Ammon's horn (tissue), 1 donor: Measurements from ENCODE around the gene TMC1.
"Not testable (repeated sequence)": the region's sequence is repeated elsewhere in the genome, so short reads cannot be mapped to it uniquely, and the experiment has no call there.

Source experiments
- DNase-seq: peaks from one replicate; pipeline ENCODE4 v3.0.0-alpha.2; 2016; ENCODE audit warnings: low spot score

The TMC1 gene

DNA sequence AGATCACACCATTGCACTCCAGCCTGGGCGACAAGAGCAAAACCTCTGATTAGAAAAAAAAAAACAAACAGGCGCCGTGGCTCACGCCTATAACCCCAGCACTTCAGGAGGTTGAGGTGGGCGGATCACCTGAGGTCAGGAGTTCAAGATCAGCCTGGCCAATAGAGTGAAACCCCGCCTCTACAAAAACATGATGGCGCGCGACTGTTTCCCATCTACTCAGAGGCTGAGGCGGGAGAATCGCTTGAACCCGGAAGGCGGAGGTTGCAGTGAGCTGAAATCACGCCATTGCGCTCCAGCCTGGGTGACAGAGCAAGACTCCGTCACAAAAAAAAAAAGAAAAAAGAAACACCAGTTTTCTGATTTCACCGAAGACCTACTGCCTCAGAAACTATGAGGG, at the start of gene TMC1:
Gene TMC1, plus strand, starts transcription at position 193 of the 400 bp plus-strand sequence. CDS start 127,041 bp downstream, outside the sequence.
- not testable (repeated sequence) for DNase-seq

- no peak for DNase-seq
Measured at GRCh38 chr9:72473474-72474261, 47.7 kb upstream of the TMC1 start.

DNA sequence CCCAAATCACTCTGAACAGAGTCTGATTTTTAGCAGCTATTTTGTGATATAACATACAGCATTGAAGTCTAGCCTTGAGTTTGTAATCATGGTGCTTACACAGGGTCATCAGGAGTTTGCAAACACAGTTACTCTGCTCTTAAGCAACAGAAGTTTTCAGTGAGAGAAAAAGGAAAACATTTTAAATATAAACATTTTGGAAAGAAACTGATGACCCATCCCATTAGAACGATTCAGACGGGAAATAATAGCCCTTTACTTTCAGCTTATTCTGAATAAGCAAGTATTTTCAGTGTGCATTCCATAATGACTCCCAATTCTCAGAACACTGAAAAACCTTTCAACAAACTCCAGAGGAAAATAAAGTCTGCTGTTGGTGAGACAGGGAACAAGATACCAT, 46.7 kb upstream of the TMC1 start:
- no peak for DNase-seq

GRCh38 chr9:72476100-72476499, 45.3 kb upstream of the TMC1 start:
- no peak for DNase-seq

DNA sequence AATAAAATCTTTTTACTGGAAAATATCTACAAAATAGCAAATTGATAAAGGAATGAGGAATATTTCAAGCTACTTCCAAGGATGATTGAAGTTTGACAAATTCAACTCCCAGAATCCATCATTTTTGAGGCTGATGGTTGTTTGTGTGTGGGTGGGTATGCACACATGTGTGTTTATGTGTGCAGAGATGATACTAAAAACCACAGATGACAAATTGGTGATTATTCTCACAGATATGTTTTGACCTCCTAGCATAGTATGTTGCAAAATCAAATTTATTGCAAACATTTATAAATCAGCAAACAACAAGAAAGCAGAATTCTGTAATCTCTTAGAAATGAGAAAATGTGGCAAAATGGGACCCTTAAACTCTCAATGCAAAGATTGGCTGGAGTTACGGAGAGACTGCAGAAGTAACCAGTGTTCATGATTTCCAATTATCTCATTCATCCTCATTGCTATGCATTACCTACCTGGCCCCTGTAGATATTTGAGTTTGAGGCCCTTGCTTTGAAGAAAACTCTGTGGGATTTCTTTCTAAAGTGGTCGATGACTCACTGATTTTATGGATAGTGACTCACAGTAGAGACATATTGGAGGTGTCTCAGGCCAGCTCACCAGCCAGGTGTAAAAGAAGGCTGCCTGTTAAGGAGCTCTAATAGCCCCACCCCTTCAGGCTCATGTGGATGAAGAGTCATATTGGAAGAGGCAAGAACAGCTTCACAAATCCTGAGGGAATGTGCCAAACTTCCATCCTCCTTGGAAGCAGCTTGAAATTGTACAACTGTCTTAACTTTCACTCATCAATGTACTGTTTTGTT, 44.6 kb upstream of the TMC1 start:
- DNase-seq, result no peak

DNA sequence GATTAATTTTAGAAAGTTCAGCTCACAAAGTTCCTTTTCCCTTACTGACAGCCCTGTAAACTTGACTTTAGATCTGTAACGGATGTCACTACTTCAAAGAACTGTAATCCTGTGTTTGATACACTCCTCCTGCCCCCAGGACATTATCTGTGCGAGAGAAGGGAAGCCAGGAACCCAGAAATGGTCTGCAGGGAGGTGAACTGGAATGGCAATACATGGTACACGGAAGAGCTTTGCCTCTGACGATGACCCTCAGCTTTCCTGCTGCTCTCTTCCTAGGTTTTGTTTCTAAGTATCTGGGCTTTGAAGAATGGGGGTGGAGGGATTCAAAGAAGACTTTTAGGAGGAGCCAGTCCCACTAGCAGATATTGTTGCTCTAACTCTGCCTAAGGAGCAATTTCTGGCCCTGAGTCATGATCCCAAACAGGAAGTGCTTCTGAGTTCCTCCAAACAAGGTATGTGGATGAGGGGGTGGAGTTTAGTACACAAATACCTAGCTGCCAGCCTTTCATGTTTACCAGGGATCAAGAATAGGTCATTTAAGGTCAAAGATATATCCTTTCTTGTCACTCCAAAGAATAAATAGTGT, 43.4 kb upstream of the TMC1 start:
- DNase-seq, result no peak

GRCh38 chr9:72478966-72479365, 42.4 kb upstream of the TMC1 start:
- DNase-seq, result no peak

- DNase-seq, result not testable (repeated sequence)
Measured at GRCh38 chr9:72480261-72480660, 41.1 kb upstream of the TMC1 start.

- DNase-seq, result no peak
Measured at GRCh38 chr9:72480921-72481320, 40.5 kb upstream of the TMC1 start.

- DNase-seq, result peak; percentile 39
Measured at GRCh38 chr9:72485821-72486593, 35.4 kb upstream of the TMC1 start.

- DNase-seq, result no peak
Measured at GRCh38 chr9:72486594-72486955, 34.8 kb upstream of the TMC1 start.

GRCh38 chr9:72487665-72488064, 33.7 kb upstream of the TMC1 start:
- not testable (repeated sequence) for DNase-seq

- DNase-seq, result no peak
Measured at GRCh38 chr9:72489986-72490385, 31.4 kb upstream of the TMC1 start.

GRCh38 chr9:72491242-72491641, 30.2 kb upstream of the TMC1 start:
- no peak for DNase-seq

- no peak for DNase-seq
Measured at GRCh38 chr9:72494051-72494450, 27.4 kb upstream of the TMC1 start.

GRCh38 chr9:72497447-72498046, 23.9 kb upstream of the TMC1 start:
- no peak for DNase-seq

DNA sequence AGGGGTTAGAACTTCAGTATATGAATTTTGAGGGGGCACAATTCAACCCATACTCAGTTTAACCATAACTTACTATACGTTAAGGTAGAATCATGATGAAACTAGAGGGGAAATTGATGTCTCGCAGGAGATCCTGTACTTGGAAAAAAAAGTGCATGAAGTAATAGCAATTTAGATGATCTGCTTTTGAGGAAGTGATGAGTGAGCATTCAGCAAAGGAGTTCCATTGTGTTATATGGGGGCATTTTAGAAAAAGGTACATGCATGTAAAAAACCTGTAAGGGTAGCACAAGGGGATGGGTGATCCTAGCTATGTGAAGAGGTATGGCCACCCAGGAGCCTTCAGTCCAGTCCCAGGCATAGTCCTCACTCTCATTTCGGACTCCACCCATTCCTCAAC, 14.8 kb upstream of the TMC1 start:
- no peak for DNase-seq

DNA sequence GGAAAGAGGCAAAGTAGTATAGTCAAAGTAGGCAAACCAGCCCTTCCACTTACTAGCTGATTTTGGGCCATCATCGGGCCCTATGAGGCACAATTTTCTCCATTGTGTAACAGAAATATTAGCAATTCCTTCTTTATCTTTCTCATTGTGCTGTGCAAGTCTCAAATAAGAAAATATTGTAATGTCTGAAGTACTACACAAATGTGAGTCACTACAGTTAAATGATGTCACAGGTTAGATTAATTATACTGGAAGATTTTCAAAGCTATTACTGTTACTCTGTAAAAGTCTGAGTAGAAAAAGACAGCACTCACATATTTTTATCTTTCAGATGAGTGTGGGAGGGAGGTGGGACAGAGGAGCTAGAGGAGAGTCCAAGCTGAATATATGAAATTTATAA, 12.4 kb upstream of the TMC1 start:
- DNase-seq, result no peak

DNA sequence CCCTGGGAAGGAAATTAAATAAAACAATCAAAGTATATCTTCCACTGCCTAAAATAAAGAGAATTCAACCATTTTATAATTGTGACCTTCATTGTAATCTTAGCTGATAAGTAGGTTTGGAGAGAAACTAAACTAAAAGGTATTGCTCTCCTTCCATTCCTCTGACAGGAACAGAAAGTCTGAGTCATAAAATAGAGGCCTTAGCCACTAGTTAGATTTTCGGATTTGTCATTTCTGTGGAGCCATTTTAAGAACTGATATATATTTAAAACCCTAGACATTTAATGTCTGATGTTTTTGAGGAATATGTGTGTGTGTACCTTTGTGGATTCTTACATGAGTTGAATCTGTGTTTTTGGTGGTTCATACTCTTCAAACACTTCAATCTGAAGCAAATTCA, 11.8 kb upstream of the TMC1 start:
- DNase-seq, result no peak

GRCh38 chr9:72521011-72521410, 397 bp upstream of the TMC1 start:
- not testable (repeated sequence) for DNase-seq

DNA sequence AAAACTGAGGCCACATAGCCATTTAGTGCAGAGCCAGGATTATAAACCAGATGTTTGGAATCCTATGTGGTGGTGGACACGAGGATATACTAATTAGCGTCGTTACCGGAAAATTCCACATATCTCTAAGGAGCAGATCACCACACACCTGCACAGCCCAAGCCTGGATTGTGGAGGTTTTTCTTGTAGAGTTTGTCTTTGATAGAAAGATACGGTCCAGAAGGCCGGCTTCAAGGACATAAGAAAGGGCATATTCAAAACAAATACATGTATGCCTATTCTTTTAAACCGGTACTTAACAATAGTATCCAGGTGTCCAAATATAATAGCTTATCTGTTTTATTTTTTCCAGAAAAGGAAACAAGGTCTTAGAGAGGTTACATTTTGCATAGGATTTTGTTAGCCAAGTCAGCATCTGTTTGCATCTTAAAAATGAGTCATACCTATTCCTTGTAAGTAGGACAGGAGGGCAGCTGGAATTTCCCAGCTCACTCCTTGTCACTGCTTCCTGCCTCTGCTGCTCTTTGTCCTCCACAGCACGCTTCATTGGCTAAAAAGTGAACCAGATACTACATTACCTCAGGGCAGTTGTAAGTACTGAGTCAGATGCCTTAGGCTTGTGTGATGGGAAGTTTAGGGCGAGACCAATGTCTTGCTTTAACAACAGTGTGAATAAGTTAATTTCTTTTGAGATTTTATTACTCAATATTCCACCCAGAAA, 3.6 kb downstream of the TMC1 start:
- no peak for DNase-seq
